Liver (tissue), 9 donors: Measurements from ENCODE around the gene MINDY1. TPM values are rescaled to one million over a fixed set of nuclear protein-coding genes. Genes with fewer than 3 reads are reported as not detected.

ENCODE experiments used
- DNase-seq: peaks from one replicate; pipeline ENCODE4 v3.0.0-alpha.2; 2017; ENCODE audit warnings: low spot score
- H3K27ac ChIP-seq, 2 donors: one replicate each; pipeline ENCODE4 v1.7.0; 2013; ENCODE audit warnings: inconsistent platforms in 2 of 2, low read length in 2 of 2, control low read depth in 1 of 2, low read depth in 1 of 2, mild to moderate bottlenecking in 1 of 2
- H3K27me3 ChIP-seq, 4 donors: one replicate each; pipeline versions ENCODE4 v1.6.1 to v1.7.0; 2013; ENCODE audit warnings: low read length in 3 of 4, inconsistent platforms in 1 of 4, mild to moderate bottlenecking in 1 of 4, moderate library complexity in 1 of 4; ENCODE audit not compliant: control insufficient read depth in 4 of 4, insufficient read depth in 4 of 4
- H3K36me3 ChIP-seq, 4 donors: one replicate each; pipeline versions ENCODE4 v1.6.1 to v1.7.0; 2013; ENCODE audit warnings: low read length in 3 of 4, mild to moderate bottlenecking in 3 of 4, low read depth in 1 of 4, moderate library complexity in 1 of 4; ENCODE audit not compliant: control insufficient read depth in 4 of 4, insufficient read depth in 3 of 4
- H3K4me1 ChIP-seq, 4 donors: one replicate each; pipeline versions ENCODE4 v1.6.1 to v1.7.0; 2013; ENCODE audit warnings: low read length in 3 of 4, mild to moderate bottlenecking in 3 of 4, moderate library complexity in 1 of 4; ENCODE audit not compliant: control insufficient read depth in 4 of 4, insufficient read depth in 4 of 4
- H3K4me3 ChIP-seq, 3 donors: one replicate each; pipeline versions ENCODE4 v1.6.1 to v1.7.0; 2013; ENCODE audit warnings: low read length in 3 of 3, control low read depth in 1 of 3, low read depth in 1 of 3, mild to moderate bottlenecking in 1 of 3
- H3K9ac ChIP-seq, 2 donors: one replicate each; pipeline ENCODE4 v1.7.0; 2013; ENCODE audit warnings: low read length in 2 of 2, mild to moderate bottlenecking in 2 of 2, moderate library complexity in 2 of 2, control low read depth in 1 of 2, low read depth in 1 of 2
- H3K9me3 ChIP-seq, 4 donors: one replicate each; pipeline versions ENCODE4 v1.6.1 to v1.7.0; 2013; ENCODE audit warnings: low read length in 3 of 4; ENCODE audit not compliant: control insufficient read depth in 4 of 4
- ATF3 ChIP-seq: IDR thresholded peaks from 2 replicates; pipeline ENCODE4 v1.6.1; 2016; ENCODE audit warnings: antibody characterized with exemption
- CTCF ChIP-seq: fragments of 150-350 bp; IDR thresholded peaks from 2 replicates; pipeline ENCODE4 v1.5.1; 2017; ENCODE audit warnings: improper control_type of control experiment, low read depth, low read length; ENCODE audit not compliant: missing input control
- EGR1 ChIP-seq, 2 donors: IDR thresholded peaks; 2 replicates each; pipeline ENCODE4 v1.6.1; 2016 to 2018; ENCODE audit warnings: antibody characterized with exemption in 2 of 2, low read depth in 2 of 2
- FOXA1 ChIP-seq: IDR thresholded peaks from 2 replicates; pipeline ENCODE4 v1.6.1; 2016; ENCODE audit warnings: antibody characterized with exemption
- FOXA2 ChIP-seq: IDR thresholded peaks from 2 replicates; pipeline ENCODE4 v1.6.1; 2016; ENCODE audit warnings: antibody characterized with exemption
- GABPA ChIP-seq, 2 donors: IDR thresholded peaks in 1 of 2; conservative IDR thresholded peaks in 1 of 2; 2 replicates each; pipeline ENCODE4 v1.6.1; 2016; ENCODE audit warnings: antibody characterized with exemption in 2 of 2, mild to moderate bottlenecking in 1 of 2, moderate library complexity in 1 of 2
- HNF4A ChIP-seq, 2 donors: conservative IDR thresholded peaks; 2 replicates each; pipeline ENCODE4 v1.6.1; 2016; ENCODE audit warnings: antibody characterized with exemption in 2 of 2, mild to moderate bottlenecking in 2 of 2
- HNF4G ChIP-seq: IDR thresholded peaks from 2 replicates; pipeline ENCODE4 v1.6.1; 2016; ENCODE audit warnings: antibody characterized with exemption
- JUND ChIP-seq, 2 donors: IDR thresholded peaks; 2 replicates each; pipeline ENCODE4 v1.6.1; 2016; ENCODE audit warnings: antibody characterized with exemption in 2 of 2
- MAX ChIP-seq: IDR thresholded peaks from 2 replicates; pipeline ENCODE4 v1.6.1; 2016; ENCODE audit warnings: antibody characterized with exemption
- NR2F2 ChIP-seq: IDR thresholded peaks from 2 replicates; pipeline ENCODE4 v1.6.1; 2016; ENCODE audit warnings: antibody characterized with exemption
- RAD21 ChIP-seq, 2 donors: IDR thresholded peaks; 2 replicates each; pipeline ENCODE4 v1.6.1; 2016; ENCODE audit warnings: antibody characterized with exemption in 2 of 2, mild to moderate bottlenecking in 2 of 2
- REST ChIP-seq: IDR thresholded peaks from 2 replicates; pipeline ENCODE4 v1.6.1; 2016; ENCODE audit warnings: antibody characterized with exemption, mild to moderate bottlenecking
- RXRA ChIP-seq, 2 donors: IDR thresholded peaks; 2 replicates each; pipeline ENCODE4 v1.6.1; 2017 to 2018; ENCODE audit warnings: antibody characterized with exemption in 2 of 2, mild to moderate bottlenecking in 1 of 2
- SP1 ChIP-seq: IDR thresholded peaks from 2 replicates; pipeline ENCODE4 v1.6.1; 2018; ENCODE audit warnings: antibody characterized with exemption, mild to moderate bottlenecking
- TAF1 ChIP-seq: conservative IDR thresholded peaks from 2 replicates; pipeline ENCODE4 v1.6.1; 2016; ENCODE audit warnings: antibody characterized with exemption, mild to moderate bottlenecking
- YY1 ChIP-seq: IDR thresholded peaks from 2 replicates; pipeline ENCODE4 v1.6.1; 2016; ENCODE audit warnings: antibody characterized with exemption, mild to moderate bottlenecking
- ZBTB33 ChIP-seq: IDR thresholded peaks from 2 replicates; pipeline ENCODE4 v1.6.1; 2016; ENCODE audit warnings: antibody characterized with exemption
- WGBS: extraction: QIAGEN DNeasy Blood & Tissue Kit; methylation state at CpG from one replicate; pipeline ENCODE4 v1.1.7; 2013; 5-methylcytosine and 5-hydroxymethylcytosine counted together
- polyA plus RNA-seq, 2 donors: library from polyadenylated mRNA; stranded (reverse) in 1 of 2; unstranded in 1 of 2; fragments of 200-250 nt in 1 of 2; fragments of >200 nt in 1 of 2; fragmentation: Nextera tagmentation in 1 of 2; extraction: Ambion mirVana in 1 of 2; gene quantifications; one replicate each; pipeline versions ENCODE4 v1.2.1 to v1.2.3, GENCODE V29; 2013 to 2015
- total RNA-seq, 2 donors: library from RNA; depleted of rRNA; stranded (reverse); fragments of >200 nt; gene quantifications; one replicate each; pipeline ENCODE4 v1.2.3, GENCODE V29; 2014
- donor health status: healthy.
- donor health status: healthy.
- donor health status: healthy.
- donor health status: healthy.
- donor health status: healthy.

The MINDY1 gene
- 10 to 100 TPM in 1 of 2 donors, 1 to 10 TPM in 1; 9.8 to 21.3 TPM for total RNA-seq
- 1 to 10 TPM; 7.3 to 8.3 TPM for polyA plus RNA-seq

- WGBS = under 1% methylated on average over 18 of the region's 18 CpGs
- H3K9ac ChIP-seq = peak within 1 kb of the TSS; percentile 34 to 79
- peak; percentile 65 for DNase-seq
Observed at GRCh38 chr1:151006327-151007052, at the start of gene MINDY1. TSS of gene MINDY1 (minus strand) at chr1:151006902. CDS start at chr1:151002617, 4,285 bp downstream.

More at GRCh38 chr1:151006327-151007052, at the start of gene MINDY1:
- H3K36me3 ChIP-seq = peaks cover 0 to 11% (median 4%) of the 10 kb centered on the region in 4 donors
- H3K4me3 ChIP-seq = peak within 1 kb of the TSS; percentile 33 to 84 (median 61)
- no peaks in the 10 kb centered on the region for H3K27me3 ChIP-seq
- H3K4me1 ChIP-seq = peaks cover 18 to 67% (median 53%) of the 10 kb centered on the region in 4 donors
- TF ChIP-seq ZBTB33 = no peak
- no peak for TF ChIP-seq NR2F2
- TF ChIP-seq REST = peak; percentile 91
- TF ChIP-seq ATF3 = no peak
- TF ChIP-seq JUND (IDR thresholded peaks at IDR 0.05) = peak in 1 of 2 donors; percentile 21
- TF ChIP-seq HNF4G = no peak
- TF ChIP-seq SP1 = peak; percentile 55
- TF ChIP-seq RAD21 (IDR thresholded peaks at IDR 0.05) = peak; percentile 56 to 74
- TF ChIP-seq CTCF = peak; percentile 40
- no peak for TF ChIP-seq GABPA (IDR thresholded peaks at IDR 0.05 in 1 of 2, conservative IDR thresholded peaks at IDR 0.05 in 1 of 2)
- TF ChIP-seq FOXA1 = no peak
- TF ChIP-seq FOXA2 = no peak
- TF ChIP-seq HNF4A (conservative IDR thresholded peaks at IDR 0.05) = peak; percentile 59 to 72
- TF ChIP-seq YY1 = peak; percentile 62
- TF ChIP-seq EGR1 (IDR thresholded peaks at IDR 0.05; ENCODE audit: low read depth in 2 of 2) = no peak
- peak; percentile 49 to 53 for TF ChIP-seq RXRA (IDR thresholded peaks at IDR 0.05)
- peak; percentile 91 for TF ChIP-seq TAF1
- TF ChIP-seq MAX = no peak
- no peaks in the 10 kb centered on the region for H3K9me3 ChIP-seq
- peak within 1 kb of the TSS; percentile 84 for H3K27ac ChIP-seq
